BLaER1 treated with 17β-estradiol and CSF1 and Interleukin-3, amounts not matched to agents 10 nM and 100 nM (cell line): Measurements from ENCODE around the gene NUP98.
A peak's percentile ranks its signal among the peaks of the same experiment; 100 is the strongest.

Experiments
- H3K27ac ChIP-seq, 11 experiments: shearing (Covaris generic); formaldehyde crosslinking; 2 replicates each; pipeline ENCODE4 v1.8.1; 2022
- H3K27me3 ChIP-seq, 11 experiments: shearing (Covaris generic); formaldehyde crosslinking; 2 replicates each; pipeline ENCODE4 v1.8.1; 2022
- H3K36me3 ChIP-seq, 11 experiments: shearing (Covaris generic); formaldehyde crosslinking; 2 replicates each; pipeline ENCODE4 v1.8.1; 2022
- H3K4me1 ChIP-seq, 10 experiments: shearing (Covaris generic); formaldehyde crosslinking; 2 replicates each; pipeline ENCODE4 v1.8.1; 2022
- H3K4me2 ChIP-seq, 11 experiments: shearing (Covaris generic); formaldehyde crosslinking; 2 replicates each; pipeline ENCODE4 v1.8.1; 2022
- H3K4me3 ChIP-seq, 10 experiments: shearing (Covaris generic); formaldehyde crosslinking; 2 replicates each; pipeline ENCODE4 v1.8.1; 2022
- H3K9ac ChIP-seq, 11 experiments: shearing (Covaris generic); formaldehyde crosslinking; 2 replicates each; pipeline ENCODE4 v1.8.1; 2022
- H3K9me3 ChIP-seq, 11 experiments: shearing (Covaris generic); formaldehyde crosslinking; replicated peaks in 1 of 11; 2 replicates each; pipeline ENCODE4 v1.8.1; 2022
- H4K20me1 ChIP-seq, 11 experiments: shearing (Covaris generic); formaldehyde crosslinking; 2 replicates each; pipeline ENCODE4 v1.8.1; 2022
- Cebpa-rat ChIP-seq, 11 experiments: shearing (Covaris generic); IDR thresholded peaks; 2 replicates each; pipeline ENCODE4 v1.8.1; 2022

Gene NUP98

GRCh38 chr11:3753110-3753509, 44.2 kb downstream of the NUP98 start:
- H3K4me2 ChIP-seq = no peak overlapping the region
- H3K27ac ChIP-seq = no peak overlapping the region
- no peak overlapping the region for H3K4me3 ChIP-seq
- TF ChIP-seq Cebpa-rat (IDR thresholded peaks at IDR 0.05) = no peak
- no peaks in the 10 kb centered on the region for H3K27me3 ChIP-seq
- peaks cover 5 to 88% (median 66%) of the 10 kb centered on the region in 11 experiments; a peak in 20 of 22 replicates for H4K20me1 ChIP-seq
- 0 out of 22 replicates have a peak overlapping the region, but pooled peaks of 1 of the 11 experiments have one; percentile 29 for H3K9ac ChIP-seq
- peaks cover 96 to 100% (median 99%) of the 10 kb centered on the region in 11 experiments for H3K36me3 ChIP-seq
- no peaks in the 10 kb centered on the region for H3K9me3 ChIP-seq
- H3K4me1 ChIP-seq = peaks cover 0 to 5% (median 4%) of the 10 kb centered on the region in 10 experiments; a peak in 14 of 20 replicates

- Histone ChIP-seq H3K4me2 (peak overlapping the region in 9 of 11 experiments; percentile 7 to 67 (median 32); a peak in 14 of 22 replicates), H3K27me3 (no peaks in the 10 kb centered on the region), H3K9me3 (no peaks in the 10 kb centered on the region), H3K4me1 (peaks cover 0 to 21% (median 12%) of the 10 kb centered on the region in 10 experiments; a peak in 15 of 20 replicates), H3K9ac (0 out of 22 replicates have a peak overlapping the region, but pooled peaks of 1 of the 11 experiments have one; percentile 9), H3K36me3 (peaks cover 93 to 100% (median 99%) of the 10 kb centered on the region in 11 experiments), H3K4me3 (no peak overlapping the region), H4K20me1 (peaks cover 18 to 79% (median 51%) of the 10 kb centered on the region in 11 experiments; a peak in 20 of 22 replicates), H3K27ac (peak overlapping the region in 7 of 11 experiments; percentile 6 to 62 (median 47); a peak in 8 of 22 replicates)
- TF ChIP-seq Cebpa-rat (IDR thresholded peaks at IDR 0.05) = no peak
These were observed 49.6 kb downstream of the NUP98 start for GRCh38 chr11:3747704-3748103.

- Histone ChIP-seq H3K9me3 (no peaks in the 10 kb centered on the region), H3K27me3 (no peaks in the 10 kb centered on the region), H3K4me2 (no peak overlapping the region), H3K4me3 (no peak overlapping the region), H3K36me3 (peaks cover 93 to 100% (median 99%) of the 10 kb centered on the region in 11 experiments), H3K27ac (no peak overlapping the region), H3K9ac (no peak overlapping the region), H4K20me1 (peaks cover 13 to 60% (median 28%) of the 10 kb centered on the region in 11 experiments; a peak in 20 of 22 replicates), H3K4me1 (peaks cover 0 to 21% (median 12%) of the 10 kb centered on the region in 10 experiments; a peak in 15 of 20 replicates)
- TF ChIP-seq Cebpa-rat (IDR thresholded peaks at IDR 0.05) = no peak
These were observed 52.2 kb downstream of the NUP98 start for GRCh38 chr11:3745161-3745560.

- no peak for TF ChIP-seq Cebpa-rat (IDR thresholded peaks at IDR 0.05)
- Histone ChIP-seq H4K20me1 (peaks cover 0 to 48% (median 20%) of the 10 kb centered on the region in 11 experiments; a peak in 14 of 22 replicates), H3K27ac (no peak overlapping the region), H3K4me3 (no peak overlapping the region), H3K36me3 (peaks cover 98 to 100% (median 100%) of the 10 kb centered on the region in 11 experiments), H3K4me2 (no peak overlapping the region), H3K4me1 (no peaks in the 10 kb centered on the region), H3K9me3 (no peaks in the 10 kb centered on the region), H3K9ac (no peak overlapping the region), H3K27me3 (no peaks in the 10 kb centered on the region)
These were observed 58.6 kb downstream of the NUP98 start for GRCh38 chr11:3738723-3739122.

GRCh38 chr11:3738241-3738640, 59.1 kb downstream of the NUP98 start:
- Histone ChIP-seq H3K27ac (no peak overlapping the region), H3K4me1 (peaks cover 0 to 4% (median 0%) of the 10 kb centered on the region in 10 experiments; a peak in 4 of 20 replicates), H3K27me3 (no peaks in the 10 kb centered on the region), H4K20me1 (peaks cover 0 to 50% (median 20%) of the 10 kb centered on the region in 11 experiments; a peak in 14 of 22 replicates), H3K4me2 (no peak overlapping the region), H3K9me3 (no peaks in the 10 kb centered on the region), H3K9ac (no peak overlapping the region), H3K4me3 (no peak overlapping the region), H3K36me3 (peaks cover 98 to 100% (median 100%) of the 10 kb centered on the region in 11 experiments)
- no peak for TF ChIP-seq Cebpa-rat (IDR thresholded peaks at IDR 0.05)

DNA sequence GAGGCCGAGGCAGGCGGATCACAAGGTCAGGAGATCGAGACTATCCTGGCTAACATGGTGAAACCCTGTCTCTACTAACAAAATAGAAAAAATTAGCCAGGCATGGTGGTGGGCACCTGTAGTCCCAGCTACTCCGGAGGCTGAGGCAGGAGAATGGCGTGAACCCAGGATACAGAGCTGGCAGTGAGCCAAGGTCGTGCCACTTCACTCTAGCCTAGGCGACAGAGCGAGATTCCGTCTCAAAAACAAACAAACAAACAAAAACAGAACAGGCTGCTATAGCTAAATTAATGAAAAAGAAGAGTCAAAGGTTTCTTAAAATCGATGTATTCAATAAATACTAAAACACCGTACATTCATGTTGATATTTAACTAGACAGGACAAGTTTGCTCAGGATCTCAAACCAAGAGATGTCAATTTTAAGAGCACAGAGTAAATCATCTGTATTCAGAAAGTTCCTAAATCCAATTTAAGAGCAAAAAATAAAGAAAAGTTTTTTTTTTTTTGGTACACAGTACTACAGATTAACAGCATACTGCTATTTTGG, 59.9 kb downstream of the NUP98 start:
- no peak for TF ChIP-seq Cebpa-rat (IDR thresholded peaks at IDR 0.05)
- Histone ChIP-seq H3K36me3 (peaks cover 93 to 100% (median 100%) of the 10 kb centered on the region in 11 experiments), H3K4me1 (peaks cover 0 to 12% (median 0%) of the 10 kb centered on the region in 10 experiments; a peak in 4 of 20 replicates), H3K9me3 (no peaks in the 10 kb centered on the region), H3K4me2 (no peak overlapping the region), H3K9ac (no peak overlapping the region), H3K27me3 (no peaks in the 10 kb centered on the region), H3K27ac (no peak overlapping the region), H3K4me3 (no peak overlapping the region), H4K20me1 (peaks cover 0 to 57% (median 20%) of the 10 kb centered on the region in 11 experiments; a peak in 14 of 22 replicates)

- H3K9ac ChIP-seq = no peak overlapping the region
- H3K27ac ChIP-seq = no peak overlapping the region
- no peak for TF ChIP-seq Cebpa-rat (IDR thresholded peaks at IDR 0.05)
- peaks cover 0 to 64% (median 22%) of the 10 kb centered on the region in 11 experiments; a peak in 14 of 22 replicates for H4K20me1 ChIP-seq
- H3K27me3 ChIP-seq = no peaks in the 10 kb centered on the region
- H3K4me2 ChIP-seq = no peak overlapping the region
- H3K36me3 ChIP-seq = peaks cover 93 to 100% (median 99%) of the 10 kb centered on the region in 11 experiments
- peaks cover 0 to 15% (median 0%) of the 10 kb centered on the region in 10 experiments; a peak in 4 of 20 replicates for H3K4me1 ChIP-seq
- H3K4me3 ChIP-seq = no peak overlapping the region
- H3K9me3 ChIP-seq = no peaks in the 10 kb centered on the region
These were observed 60.5 kb downstream of the NUP98 start for GRCh38 chr11:3736816-3737215.

DNA sequence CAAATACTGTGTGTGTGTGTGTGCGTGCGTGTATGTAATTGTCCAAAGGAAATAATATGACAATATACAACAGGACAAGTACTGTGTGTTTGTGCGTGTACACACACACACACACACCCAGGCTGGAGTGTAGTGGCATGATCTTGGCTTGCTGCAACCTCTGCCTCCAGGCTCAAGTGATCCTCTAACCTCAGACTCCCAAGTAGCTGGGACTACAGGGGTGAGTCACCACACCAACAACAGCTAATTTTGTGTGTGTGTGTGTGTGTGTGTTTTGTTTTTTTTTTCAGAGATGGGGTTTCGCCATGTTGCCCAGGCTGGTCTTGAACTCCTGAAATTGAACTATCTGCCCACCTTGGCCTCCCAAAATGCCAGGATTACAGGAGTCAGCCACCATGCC, 61.5 kb downstream of the NUP98 start:
- Histone ChIP-seq H3K4me1 (peaks cover 0 to 15% (median 0%) of the 10 kb centered on the region in 10 experiments; a peak in 4 of 20 replicates), H3K4me2 (no peak overlapping the region), H3K4me3 (no peak overlapping the region), H3K9me3 (no peaks in the 10 kb centered on the region), H3K27me3 (no peaks in the 10 kb centered on the region), H3K36me3 (peaks cover 93 to 100% (median 99%) of the 10 kb centered on the region in 11 experiments), H4K20me1 (peaks cover 0 to 74% (median 22%) of the 10 kb centered on the region in 11 experiments; a peak in 16 of 22 replicates), H3K9ac (no peak overlapping the region), H3K27ac (no peak overlapping the region)
- TF ChIP-seq Cebpa-rat (IDR thresholded peaks at IDR 0.05) = no peak

DNA sequence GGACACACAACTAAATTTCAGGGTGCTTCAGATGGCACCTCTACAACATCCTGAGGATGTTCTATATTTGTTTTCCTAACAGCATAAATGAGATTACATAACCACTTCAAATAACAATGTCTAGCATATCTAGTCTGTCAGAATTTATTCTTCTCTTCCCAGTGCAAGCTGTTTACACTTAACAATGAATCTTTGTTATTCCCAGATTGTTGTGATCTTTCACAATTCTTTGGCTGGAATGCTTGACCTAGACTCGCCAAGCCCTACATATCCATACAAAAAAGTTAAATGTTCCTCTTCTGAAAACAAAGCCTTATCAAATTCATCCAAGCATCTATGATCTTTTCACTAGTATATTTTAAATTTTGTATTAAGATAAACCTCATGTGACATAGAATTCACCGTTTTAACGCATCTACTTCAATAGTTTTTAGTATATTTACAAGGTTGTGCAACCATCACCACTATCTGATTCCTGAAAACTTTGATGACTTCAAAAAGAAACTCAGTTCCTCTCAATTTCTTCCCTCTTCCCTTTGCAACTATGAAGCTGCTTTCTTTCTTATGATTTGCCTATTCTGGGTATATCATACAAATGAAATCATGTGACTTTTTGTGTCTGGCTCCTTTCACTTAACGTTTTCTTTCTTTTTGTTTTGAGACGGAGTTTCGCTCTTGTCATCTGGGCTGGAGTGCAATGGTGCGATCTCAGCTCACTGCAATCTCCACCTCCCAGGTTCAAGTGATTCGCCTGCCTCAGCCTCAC, 64.5 kb downstream of the NUP98 start:
- TF ChIP-seq Cebpa-rat (IDR thresholded peaks at IDR 0.05) = no peak
- Histone ChIP-seq H3K4me1 (peaks cover 0 to 15% (median 0%) of the 10 kb centered on the region in 10 experiments; a peak in 5 of 20 replicates), H3K9me3 (no peaks in the 10 kb centered on the region), H3K36me3 (peaks cover 93 to 100% (median 100%) of the 10 kb centered on the region in 11 experiments), H3K4me2 (peak overlapping the region in 1 of 11 experiments; percentile 25; a peak in 1 of 22 replicates), H3K27ac (no peak overlapping the region), H4K20me1 (peaks cover 0 to 72% (median 21%) of the 10 kb centered on the region in 11 experiments; a peak in 16 of 22 replicates), H3K9ac (no peak overlapping the region), H3K4me3 (no peak overlapping the region), H3K27me3 (no peaks in the 10 kb centered on the region)
